ENCODE results near the gene SSC5D.
"Not testable (repeated sequence)": the region's sequence is repeated elsewhere in the genome, so short reads cannot be mapped to it uniquely, and the experiment has no call there.

The SSC5D gene

DNA sequence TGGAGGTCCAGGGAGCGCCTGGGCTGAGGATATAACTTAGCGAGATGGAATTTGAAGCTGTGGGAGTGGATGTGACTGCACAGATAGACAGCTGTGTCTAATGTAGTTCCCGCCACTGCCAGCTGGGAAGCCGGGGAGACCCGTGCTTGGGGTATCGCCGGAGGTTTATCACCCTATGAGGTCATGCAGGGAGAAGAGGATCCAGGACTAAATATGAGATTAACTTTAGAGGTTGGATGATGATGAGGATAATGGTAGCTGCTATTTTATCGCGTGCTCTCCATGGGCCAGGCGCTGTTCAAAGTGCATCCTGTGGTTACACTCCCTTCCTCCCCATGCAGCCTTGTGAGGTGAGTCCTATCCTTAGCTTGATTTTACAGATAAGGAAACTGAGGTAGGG lies 19.9 kb downstream of the SSC5D start:
- DNase-seq, result no peak

DNA sequence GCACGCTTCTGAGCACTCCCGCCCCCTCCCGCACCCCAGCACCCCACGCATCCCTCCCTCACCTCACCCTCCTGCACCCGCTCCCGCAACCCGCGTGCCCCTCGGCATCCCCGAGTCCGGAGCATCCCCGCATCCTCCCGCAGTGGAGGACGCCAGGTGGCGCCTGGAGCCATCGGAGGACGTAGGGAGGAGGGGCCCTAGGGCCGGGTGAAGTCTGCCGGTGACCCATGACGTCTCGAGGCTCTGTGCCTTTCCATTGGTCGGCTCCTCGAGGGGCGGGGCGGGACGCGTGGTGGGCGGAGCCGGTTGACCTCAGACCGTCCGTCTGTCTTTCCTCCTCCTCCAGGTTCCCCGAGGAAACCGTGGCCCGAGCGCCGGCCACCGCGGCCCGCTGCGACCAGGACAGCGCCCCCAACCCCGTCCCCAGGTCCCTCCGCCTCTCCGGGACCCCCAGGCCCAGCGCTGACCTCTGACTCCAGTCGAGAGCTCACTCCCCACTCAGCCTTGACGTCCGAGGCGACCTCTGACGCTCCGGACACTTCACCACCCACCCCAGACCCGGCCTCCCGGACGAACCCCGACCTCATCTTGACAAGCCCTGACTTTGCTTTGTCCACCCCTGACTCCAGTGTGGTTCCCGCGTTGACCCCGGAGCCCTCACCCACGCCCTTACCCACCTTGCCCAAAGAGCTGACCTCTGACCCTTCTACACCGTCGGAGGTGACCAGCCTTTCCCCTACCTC lies 28.8 kb downstream of the SSC5D start:
- peak; percentile 86 to 87 for DNase-seq

DNA sequence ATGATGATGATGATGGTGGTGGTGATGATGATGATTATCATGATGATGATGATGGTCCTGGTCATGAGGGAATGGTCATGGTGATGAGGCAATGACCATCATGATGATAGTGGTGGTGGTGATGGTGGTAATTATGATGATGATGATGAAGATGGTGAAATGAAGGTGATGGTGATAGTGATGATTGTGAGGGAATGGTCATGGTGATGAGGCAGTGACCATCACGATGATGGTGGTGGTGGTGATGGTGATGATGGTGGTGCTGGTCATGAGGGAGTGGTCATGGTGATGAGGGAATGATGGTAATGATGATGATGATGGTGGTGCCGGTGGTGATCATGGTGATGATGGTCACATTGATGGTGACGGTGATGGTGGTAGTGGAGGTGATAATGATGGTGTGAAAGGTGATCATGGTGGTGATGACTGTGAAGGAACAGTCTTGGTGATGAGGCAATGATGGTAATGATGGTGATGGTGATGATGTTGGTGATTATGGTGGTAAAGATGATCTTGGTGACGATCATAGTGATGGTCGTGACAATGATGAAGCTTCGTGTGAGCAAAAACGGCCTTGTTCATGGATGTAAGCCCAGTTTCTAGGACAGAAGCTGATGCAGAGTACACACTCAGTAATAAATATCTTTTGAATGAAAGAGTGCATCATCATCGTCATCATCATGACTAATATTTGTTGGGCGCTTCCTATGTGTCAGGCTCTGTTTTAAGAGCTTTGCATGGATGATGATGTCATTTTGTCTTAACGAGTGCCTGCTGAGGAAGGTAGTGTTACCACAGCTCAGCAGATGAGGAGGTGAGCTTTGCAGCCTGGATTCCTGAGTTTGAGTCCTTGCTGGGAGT lies 31.4 kb downstream of the SSC5D start:
- DNase-seq, result no peak

DNA sequence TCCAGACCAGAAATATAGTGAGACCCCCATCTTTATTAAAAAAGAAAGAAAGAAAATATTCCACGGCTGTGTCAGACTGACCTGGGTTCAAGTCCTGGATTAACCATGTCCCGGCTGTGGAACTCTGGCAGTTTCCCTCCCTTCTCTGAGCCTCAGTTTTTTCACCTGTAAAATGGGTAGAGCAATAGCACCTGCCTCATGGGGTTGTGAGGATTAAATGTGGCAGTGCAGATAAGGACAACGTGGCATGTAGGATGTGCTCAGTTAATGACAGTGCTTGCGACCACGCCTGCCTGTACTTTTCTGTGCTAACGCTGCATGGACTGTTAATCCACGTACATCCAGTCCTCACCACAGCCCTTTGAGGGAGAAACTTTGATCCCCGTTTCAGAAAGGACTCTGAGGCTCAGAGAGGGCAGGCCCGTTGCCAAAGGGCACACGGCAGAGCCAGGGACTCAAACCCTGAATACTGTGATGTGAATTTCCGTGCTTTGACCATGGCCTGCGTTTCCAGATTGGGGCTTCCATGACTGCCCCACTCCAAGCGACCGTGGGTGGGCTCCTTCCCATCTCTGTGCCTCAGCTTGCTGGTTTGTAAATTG lies 32.6 kb downstream of the SSC5D start:
- DNase-seq, result no peak

DNA sequence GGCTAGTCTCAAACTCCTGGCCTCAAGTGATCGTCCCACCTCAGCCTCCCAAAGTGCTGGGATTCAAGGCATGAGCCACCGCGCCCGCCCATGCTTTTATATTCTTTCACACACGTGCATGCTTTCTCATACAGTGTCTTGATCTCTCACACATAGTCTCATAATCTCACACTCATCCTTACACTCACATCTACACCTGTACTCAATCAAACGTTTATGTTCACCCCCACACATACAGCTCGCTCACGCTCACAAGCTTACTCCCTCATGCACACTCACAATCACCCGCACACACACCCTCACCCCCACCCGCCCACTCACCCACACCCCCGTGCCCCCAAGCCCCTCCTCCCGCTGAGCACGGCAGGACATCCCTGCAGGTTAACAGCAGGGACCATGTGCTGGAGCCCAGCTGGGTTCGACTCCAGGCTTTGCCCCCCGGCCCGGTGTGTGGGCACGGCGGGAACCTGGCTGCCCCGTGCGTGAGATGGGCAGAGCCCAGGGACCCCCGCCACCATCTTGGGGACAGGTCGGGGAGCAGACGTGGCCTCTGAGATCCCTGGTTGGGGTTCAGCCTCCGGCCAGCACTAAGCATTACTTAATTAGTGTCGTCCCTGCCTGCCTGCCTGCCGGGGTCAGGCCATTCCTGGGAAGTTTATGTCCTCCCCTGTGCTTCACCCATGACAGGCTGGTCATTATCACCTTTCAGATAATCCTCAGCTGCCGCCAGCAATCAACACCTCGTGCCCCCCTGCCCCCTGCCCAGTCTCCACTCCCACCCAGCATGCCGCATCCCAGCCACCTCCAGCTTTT lies 37.3 kb downstream of the SSC5D start:
- no peak for DNase-seq

DNA sequence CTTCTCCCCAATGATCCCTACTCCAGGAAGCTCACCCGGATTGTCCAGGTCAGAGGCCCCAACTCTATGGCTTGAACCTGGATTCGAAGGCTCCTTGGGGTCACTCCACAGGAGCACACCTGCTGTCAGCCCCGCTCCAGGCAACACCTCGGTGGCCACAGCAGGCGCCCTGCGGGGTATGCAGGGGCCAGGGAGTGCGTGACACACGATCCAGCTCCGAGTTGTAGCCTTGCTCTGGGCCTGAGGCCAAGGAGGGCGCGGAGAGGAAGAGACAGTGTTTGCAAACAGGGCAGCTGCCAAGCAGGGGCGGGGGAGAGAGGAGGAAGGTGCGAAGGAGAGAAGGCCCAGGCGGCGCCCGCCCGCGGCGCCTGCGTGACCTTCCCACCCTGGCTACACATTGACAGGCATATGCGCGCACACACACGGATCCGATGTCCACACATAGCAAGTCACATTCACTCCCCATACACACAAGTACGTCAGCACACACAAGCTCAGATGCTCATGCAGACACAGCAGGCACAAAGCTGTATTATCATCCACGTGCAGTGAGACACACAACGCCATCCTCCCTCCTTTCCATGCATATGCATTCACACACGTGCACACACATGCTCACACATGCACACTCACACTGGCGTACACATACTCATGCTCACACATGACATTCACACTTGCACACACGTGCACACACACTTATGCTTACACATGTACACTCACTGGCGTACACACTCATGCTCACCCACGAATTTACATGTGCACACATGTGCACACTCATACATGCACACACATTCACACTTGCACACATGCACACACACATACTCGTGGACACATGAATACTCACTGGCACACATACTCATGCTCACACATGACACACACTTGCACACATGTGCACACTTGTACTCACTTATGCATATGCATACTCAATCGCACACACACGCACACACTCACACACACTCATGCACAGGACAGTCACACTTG lies 38.3 kb downstream of the SSC5D start:
- no peak for DNase-seq

DNA sequence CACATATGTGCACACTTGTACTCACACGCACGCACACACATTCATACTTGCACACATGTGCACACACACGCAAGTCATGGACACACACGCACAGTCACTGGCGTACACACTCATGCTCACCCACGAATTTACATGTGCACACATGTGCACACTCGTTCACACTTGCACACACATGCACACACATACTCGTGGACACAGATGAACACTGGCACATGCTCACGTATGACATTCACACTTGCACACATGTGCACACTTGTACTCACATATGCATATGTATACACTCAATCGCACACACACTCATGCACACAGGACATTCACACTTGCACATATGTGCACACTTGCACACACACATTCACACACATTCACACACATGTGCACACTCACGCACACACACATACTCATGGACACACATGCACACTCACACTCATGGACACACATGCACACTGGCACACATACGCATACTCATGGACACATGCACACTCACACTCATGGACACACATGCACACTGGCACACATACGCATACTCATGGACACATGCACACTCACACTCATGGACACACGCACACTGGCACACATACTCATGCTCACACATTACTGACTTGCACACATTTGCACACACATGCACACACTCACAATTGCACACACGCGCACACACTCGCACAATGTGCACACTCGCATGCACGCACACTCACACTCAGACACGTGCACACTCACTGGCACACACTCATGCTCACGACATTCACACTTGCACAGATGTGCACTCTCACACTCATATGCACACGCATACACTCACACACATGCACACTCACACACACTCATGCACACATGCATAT lies 39.2 kb downstream of the SSC5D start:
- no peak for DNase-seq

DNA sequence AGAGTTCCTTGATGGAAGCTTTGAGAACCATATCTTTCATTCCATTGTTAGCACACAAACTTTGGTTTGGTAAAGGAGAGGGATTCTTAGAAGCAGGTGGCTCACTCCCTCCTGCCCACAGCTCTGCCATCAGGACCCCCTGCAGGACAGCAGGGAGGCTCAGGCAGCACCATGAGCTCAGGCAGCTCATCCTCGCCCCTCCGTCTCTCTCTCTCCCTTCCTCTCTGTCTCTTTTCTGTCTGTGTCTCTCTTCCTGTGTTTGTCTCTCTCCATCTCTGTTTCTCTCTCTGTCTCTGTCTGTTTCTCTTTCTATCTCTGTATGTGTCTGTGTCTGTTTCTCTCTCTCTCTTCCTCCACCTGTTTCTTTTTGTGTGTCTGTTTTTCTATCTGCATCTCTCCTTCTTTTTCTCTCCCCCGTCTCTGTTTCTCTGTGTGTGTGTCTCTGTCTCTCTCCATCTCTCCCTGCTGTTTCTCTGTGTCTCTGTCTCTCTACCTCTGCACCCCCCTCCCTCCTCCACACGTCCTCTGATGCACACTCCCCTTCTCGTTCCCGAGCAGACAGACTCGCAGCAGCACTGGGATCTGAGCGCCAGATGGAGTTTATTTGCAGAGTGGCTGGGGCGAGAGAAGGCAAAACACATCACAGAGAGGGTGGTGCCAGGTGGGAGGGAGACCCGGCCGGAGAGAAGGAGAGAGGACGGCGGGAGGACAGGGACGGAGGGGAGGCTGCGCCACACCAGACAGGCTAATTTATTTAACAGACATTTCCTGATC lies 40.0 kb downstream of the SSC5D start:
- no peak for DNase-seq

DNA sequence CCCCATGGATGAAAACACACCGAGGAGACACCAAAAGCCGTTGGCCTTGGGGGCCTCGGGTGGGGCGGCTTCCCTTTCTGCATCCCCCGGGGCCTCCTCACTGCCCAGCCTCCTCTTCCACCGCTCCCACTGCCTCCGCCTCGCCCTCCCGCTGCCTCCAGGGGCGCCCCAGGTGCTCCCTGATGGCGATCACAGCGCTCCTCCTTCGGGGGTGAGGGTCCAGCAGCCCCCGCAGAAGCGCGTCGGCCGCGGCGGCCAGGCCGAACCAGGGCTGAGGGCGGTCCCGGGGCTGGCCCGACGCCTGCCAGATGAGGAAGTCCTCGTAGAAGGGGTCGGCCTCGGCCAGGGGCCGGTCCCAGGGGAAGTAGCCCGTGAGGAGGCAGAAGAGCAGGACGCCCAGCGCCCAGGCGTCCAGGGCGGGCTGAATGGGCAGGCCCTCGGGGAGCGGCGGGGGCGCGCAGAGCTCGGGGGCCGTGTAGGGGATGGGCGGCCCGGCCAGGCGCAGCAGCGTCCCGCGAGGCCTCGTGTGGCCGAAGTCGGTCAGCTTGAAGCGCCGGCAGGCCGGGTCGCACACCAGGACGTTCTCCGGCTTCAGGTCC lies 41.5 kb downstream of the SSC5D start:
- DNase-seq, result no peak

DNA sequence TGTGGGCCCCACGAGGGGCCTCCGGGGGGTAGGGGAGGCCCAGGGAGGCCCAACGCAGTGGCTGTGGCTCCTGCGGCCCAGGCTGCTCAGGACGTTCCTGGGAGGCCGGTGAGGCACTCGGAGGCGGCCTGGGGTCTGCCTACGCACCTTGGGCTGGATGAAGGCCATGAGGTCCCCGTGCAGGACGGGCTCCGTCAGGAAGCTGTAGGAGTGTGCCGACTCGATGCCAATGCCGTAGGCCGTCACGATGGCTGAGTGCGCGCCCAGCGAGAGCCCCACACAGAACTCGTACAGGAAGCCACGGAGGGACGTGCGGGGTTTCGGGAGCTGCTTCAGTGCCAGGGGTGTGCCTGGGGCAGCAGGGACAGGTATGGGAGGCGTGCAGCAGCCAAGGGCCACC lies 42.8 kb downstream of the SSC5D start:
- DNase-seq, result no peak

DNA sequence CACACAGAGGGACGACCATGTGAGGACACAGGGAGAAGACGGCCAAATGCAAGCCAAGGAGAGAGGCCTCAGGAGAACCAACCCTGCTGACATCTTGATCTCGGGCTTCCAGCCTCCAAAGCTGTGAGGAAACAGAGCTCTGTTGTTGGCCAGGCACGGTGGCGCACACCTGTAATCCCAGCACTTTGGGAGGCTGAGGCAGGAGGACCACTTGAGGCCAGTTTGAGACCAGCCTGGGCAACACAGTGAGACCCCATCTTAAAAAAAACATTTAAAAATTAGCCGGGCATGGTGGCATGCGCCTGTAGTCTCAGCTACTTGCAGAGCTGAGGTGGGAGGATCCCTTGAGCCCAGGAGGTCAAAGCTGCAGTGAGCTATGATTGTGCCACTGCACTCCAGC lies 46.0 kb downstream of the SSC5D start:
- DNase-seq, result not testable (repeated sequence)

DNA sequence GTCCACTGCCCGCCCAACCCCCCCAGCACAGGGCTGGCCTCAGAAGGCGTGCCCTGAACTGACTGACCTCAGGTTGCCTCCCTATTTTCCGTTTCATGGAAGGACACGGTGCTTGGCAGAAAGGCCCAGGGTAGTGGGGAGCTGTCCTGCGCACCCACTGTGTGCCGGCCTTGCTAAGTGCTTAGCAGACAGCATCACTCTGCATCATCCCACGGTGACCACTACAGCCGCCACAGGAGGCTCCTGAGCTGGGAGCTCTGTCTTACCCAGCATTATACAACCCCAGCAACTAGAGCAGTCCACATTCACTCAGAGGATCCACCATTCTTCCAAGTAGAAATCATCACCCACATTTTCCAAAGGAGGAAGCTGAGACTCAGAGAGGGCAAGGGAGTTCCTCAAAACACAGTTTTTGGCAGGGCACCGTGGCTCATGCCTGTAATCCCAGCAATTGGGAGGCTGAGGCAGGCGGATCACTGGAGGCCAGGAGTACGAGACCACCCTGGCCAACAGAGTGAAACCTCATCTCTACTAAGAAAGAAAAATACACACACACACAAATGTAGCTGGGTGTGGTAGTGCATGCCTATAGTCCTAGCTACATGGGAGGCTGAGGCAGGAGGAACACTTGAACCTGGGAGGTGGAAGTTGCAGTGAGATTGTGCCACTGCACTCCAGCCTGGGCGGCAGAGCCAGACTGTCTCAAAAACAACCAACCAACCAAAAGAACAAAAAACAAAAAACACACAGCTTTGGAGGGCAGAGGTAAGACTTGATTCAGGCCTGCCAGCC lies 47.1 kb downstream of the SSC5D start:
- no peak for DNase-seq

DNA sequence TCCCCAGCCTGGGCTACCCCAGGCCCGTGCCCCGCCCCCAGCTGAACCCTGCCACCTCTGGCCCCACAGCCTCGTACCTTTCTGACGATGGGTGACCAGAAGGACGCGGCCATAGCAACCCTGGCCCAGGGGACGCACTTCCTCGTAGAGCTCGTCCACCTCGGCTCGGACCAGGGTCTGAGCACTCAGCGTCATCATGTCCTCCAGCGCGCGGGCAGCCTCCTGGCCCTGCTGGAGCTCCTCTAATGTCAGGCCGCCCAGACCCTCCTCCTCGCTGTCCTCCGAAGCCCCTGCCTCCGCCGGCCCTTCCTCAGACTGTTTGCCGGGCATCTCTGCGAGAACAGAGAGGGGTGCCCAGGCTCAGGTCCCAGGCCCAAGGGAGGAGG lies 47.7 kb downstream of the SSC5D start:
- no peak for DNase-seq

DNA sequence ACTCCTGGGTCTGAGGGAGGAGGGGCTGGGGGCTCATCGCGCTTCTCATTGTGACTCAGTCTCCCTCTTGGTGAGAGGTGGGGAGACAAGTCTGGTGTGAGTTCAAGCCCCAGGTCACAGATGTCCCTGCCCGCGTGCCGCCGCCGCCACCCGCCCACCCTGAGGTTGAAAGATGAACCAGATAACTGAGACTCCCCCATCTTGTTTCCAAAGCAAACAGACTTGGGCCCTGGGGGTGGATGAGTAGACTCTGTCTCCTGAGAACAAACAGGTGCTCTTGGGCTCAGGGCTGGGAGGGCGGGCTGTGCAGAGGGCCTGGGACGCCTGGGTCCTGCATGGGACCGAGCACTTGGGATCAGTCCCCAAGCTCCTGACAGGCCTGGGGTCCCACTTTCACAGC lies 48.1 kb downstream of the SSC5D start:
- DNase-seq, result no peak

DNA sequence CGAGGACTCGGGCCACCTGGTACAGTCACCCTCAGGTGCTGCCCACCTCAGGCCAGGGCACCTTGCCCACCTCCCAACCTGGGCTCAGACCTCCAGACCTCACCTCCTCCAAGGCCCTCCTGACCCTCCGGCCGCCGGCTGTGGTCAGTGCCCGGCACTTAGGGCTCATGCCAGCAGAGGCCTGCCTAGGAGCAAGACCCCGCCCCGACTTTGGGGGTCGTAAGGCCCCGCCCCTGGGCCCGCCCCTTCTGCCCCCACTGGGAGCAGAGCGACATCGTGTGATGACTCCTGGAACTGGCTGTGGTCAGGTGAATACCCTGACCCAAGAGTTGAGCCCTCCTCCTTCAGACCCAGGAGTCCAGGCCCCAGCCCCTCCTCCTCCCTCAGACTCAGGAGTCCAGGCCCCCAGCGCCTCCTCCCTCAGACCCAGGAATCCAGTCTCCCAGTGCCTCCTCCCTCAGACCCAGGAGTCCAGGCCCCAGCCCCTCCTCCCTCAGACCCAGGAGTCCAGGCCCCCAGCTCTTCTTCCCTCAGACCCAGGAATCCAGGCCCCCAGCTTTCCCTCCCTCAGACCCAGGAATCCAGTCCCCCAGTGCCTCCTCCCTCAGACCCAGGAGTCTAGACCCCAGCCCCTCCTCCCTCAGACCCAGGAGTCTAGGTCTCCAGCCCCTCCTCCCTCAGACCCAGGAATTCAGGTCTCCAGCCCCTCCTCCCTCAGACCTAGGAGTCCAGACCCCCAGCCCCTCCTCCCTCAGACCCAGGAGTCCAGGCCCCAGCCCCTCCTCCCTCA lies 48.9 kb downstream of the SSC5D start, which contains the start of gene SBK2:
SBK2 (minus strand) TSS at position 183 of the 790 bp plus-strand sequence. CDS start 839 bp downstream, outside the sequence.
- DNase-seq, result no peak

DNA sequence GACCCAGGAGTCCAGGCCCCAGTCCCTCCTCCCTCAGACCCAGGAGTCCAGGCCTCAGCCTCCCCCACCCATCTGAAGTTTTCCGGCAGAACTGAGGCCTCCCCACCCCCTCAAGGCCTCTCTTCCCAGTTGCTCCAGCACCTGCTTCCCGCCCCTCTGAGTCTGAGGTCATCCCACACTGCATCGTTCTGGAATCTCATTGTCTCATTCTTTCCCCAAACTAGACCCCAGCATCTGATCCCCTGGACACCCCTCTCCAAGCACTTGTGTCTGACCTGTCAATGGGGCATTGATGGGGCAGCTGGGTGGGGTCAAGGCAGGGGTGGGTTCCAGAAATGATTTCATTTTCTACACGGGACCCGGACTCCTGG lies 49.5 kb downstream of the SSC5D start:
- no peak for DNase-seq

DNA sequence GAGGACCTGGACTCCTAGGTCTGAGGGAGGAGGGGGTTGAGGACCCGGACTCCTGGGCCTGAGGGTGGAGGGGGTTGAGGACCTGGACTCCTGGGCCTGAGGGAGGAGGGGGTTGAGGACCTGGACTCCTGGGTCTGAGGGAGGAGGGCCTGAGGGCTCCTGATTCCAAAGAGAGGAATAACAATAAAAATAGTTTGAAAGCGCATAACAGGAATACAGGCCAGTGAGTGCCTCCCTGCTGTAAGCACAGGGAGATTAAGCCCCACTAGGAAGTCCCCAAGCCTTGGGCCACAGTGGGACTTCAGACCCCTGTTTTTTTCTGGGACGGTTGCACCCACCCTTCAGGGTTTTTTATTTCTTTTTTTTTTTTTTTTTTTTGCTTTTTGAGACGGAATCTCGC lies 49.9 kb downstream of the SSC5D start:
- DNase-seq, result no peak

Data from activated CD4-positive, alpha-beta T cell treated with anti-CD3 and anti-CD28 coated beads, Interleukin-2, amount 50 U/mL, for 4 hours (primary cell).